ENCODE results near the gene HVCN1. TPM values are rescaled to one million over a fixed set of nuclear protein-coding genes. Genes with fewer than 3 reads are reported as not detected.

HVCN1 gene, protein sequence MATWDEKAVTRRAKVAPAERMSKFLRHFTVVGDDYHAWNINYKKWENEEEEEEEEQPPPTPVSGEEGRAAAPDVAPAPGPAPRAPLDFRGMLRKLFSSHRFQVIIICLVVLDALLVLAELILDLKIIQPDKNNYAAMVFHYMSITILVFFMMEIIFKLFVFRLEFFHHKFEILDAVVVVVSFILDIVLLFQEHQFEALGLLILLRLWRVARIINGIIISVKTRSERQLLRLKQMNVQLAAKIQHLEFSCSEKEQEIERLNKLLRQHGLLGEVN
- total RNA-seq = 0.98 and 1.5 TPM in 2 replicates

GRCh38 chr12:110688446-110689280, at the start of gene HVCN1:
TSS of gene HVCN1 (minus strand) at chr12:110689115. CDS start at chr12:110683245, 5,870 bp downstream.

GRCh38 chr12:110613771-110614684, 74.9 kb downstream of the HVCN1 start, which contains the start of gene TCTN1:
TSS of gene TCTN1 (plus strand) at chr12:110614129. CDS start at chr12:110614183, 54 bp downstream.

Small RNA genes lying within 50 kb of the gene (small RNA-seq; reads per million reads assigned to genes)
- not detected for gene RN7SL387P

Other genes starting within 250 kb of the HVCN1 start
- 186 and 233 TPM in 2 replicates for gene ARPC3, start 238.8 kb downstream of the HVCN1 start, total RNA-seq
- gene GPN3, start 220.9 kb downstream of the HVCN1 start, total RNA-seq = 14.3 and 17.8 TPM in 2 replicates
- gene FAM216A, start 220.3 kb downstream of the HVCN1 start, total RNA-seq = 22.4 and 25.2 TPM in 2 replicates
- gene VPS29, start 187.0 kb downstream of the HVCN1 start, total RNA-seq = 47.9 and 69.1 TPM in 2 replicates
- 0.37 and 0.59 TPM in 2 replicates for gene RAD9B, start 186.8 kb downstream of the HVCN1 start, total RNA-seq
- 9.9 and 13.9 TPM in 2 replicates for gene PPTC7, start 105.8 kb downstream of the HVCN1 start, total RNA-seq
- 25.2 and 34.2 TPM in 2 replicates for gene TCTN1, start 75.0 kb downstream of the HVCN1 start, total RNA-seq
- gene PPP1CC, start 53.8 kb upstream of the HVCN1 start, total RNA-seq = 115 and 152 TPM in 2 replicates
- not detected in 2 replicates for gene CCDC63, start 157.9 kb upstream of the HVCN1 start, total RNA-seq
- gene MYL2, start 231.5 kb upstream of the HVCN1 start, total RNA-seq = not detected in 2 replicates